GM19372 (cell line): Measurements from ENCODE around the gene KRTAP5-3.

Source experiments
- ATAC-seq: cut with Tn5 transposase; IDR thresholded peaks from one replicate; pipeline ENCODE4 v1.9.1; 2021; ENCODE audit warnings: mild to moderate bottlenecking, low read depth, moderate library complexity; ENCODE audit not compliant: unreplicated experiment

Gene KRTAP5-3

GRCh38 chr11:1643146-1643690 is 35.0 kb upstream of the KRTAP5-3 start:
- no peak for ATAC-seq

- ATAC-seq = no peak
Observed at GRCh38 chr11:1642288-1643145, 34.3 kb upstream of the KRTAP5-3 start.

- no peak for ATAC-seq
Observed at GRCh38 chr11:1641096-1641495, 32.8 kb upstream of the KRTAP5-3 start.

GRCh38 chr11:1640076-1640946 is 32.0 kb upstream of the KRTAP5-3 start:
- no peak for ATAC-seq

GRCh38 chr11:1639666-1640065 is 31.4 kb upstream of the KRTAP5-3 start:
- ATAC-seq = no peak

GRCh38 chr11:1639102-1639620 is 30.9 kb upstream of the KRTAP5-3 start:
- no peak for ATAC-seq

GRCh38 chr11:1638344-1638743 is 30.1 kb upstream of the KRTAP5-3 start:
- ATAC-seq = no peak

GRCh38 chr11:1637628-1638027 is 29.4 kb upstream of the KRTAP5-3 start:
- no peak for ATAC-seq

- ATAC-seq = no peak
Observed at GRCh38 chr11:1636291-1636950, 28.2 kb upstream of the KRTAP5-3 start.

GRCh38 chr11:1633864-1634263 is 25.6 kb upstream of the KRTAP5-3 start:
- no peak for ATAC-seq

GRCh38 chr11:1632053-1632714 is 23.9 kb upstream of the KRTAP5-3 start:
- ATAC-seq = no peak

- no peak for ATAC-seq
Observed at GRCh38 chr11:1631066-1631568, 22.9 kb upstream of the KRTAP5-3 start.

GRCh38 chr11:1630271-1630670 is 22.0 kb upstream of the KRTAP5-3 start:
- ATAC-seq = no peak

GRCh38 chr11:1629326-1630185 is 21.3 kb upstream of the KRTAP5-3 start, which contains the start of gene KRTAP5-5:
TSS of gene KRTAP5-5 (plus strand) at chr11:1629775. CDS start at chr11:1629841, 66 bp downstream.
- no peak for ATAC-seq

- no peak for ATAC-seq
Observed at GRCh38 chr11:1628506-1629325, 20.5 kb upstream of the KRTAP5-3 start.

GRCh38 chr11:1625541-1625940 is 17.3 kb upstream of the KRTAP5-3 start:
- ATAC-seq = no peak

- ATAC-seq = no peak
Observed at GRCh38 chr11:1624621-1625020, 16.4 kb upstream of the KRTAP5-3 start.

GRCh38 chr11:1623716-1624115 is 15.5 kb upstream of the KRTAP5-3 start:
- ATAC-seq = no peak
